GM12865 (cell line): ENCODE measurements around the gene EXOC6.
"Not testable (repeated sequence)": the region's sequence is repeated elsewhere in the genome, so short reads cannot be mapped to it uniquely, and the experiment has no call there.

Source experiments
- DNase-seq: peaks from one replicate; pipeline ENCODE4 v3.0.0; 2010; ENCODE audit warnings: low read depth
- H3K4me3 ChIP-seq: 2 replicates; pipeline ENCODE4 v1.5.1; 2011; ENCODE audit warnings: mild to moderate bottlenecking, low read depth, low read length, control low read depth
- TF ChIP-seq, protein P1 (sequence below): IDR thresholded peaks from 2 replicates; pipeline ENCODE4 v1.5.1; 2011; ENCODE audit warnings: low read length, control low read depth, low read depth, inconsistent platforms; ENCODE audit not compliant: insufficient read depth; ENCODE audit errors: missing control alignments

The EXOC6 gene

DNA sequence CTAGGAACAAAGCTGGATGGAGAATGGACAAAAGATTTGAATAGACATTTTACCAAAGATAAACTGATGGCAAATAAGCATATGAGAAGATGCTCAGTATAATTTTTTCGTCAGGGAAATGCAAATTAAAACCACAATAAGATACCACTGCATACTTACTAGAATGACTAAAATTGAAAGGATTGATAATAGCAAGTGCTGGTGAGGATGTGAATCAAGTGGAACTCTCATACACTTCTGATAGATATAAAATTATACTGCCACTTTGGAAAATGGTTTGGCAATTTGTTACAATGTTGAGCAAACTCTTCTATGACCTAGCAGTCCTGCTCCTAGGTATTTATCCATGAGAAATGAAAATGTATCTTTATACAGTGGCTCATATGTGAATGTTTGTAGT, 83.3 kb downstream of the EXOC6 start:
- no peak overlapping the region for H3K4me3 ChIP-seq
- no peak for DNase-seq
- TF ChIP-seq, protein P1, sequence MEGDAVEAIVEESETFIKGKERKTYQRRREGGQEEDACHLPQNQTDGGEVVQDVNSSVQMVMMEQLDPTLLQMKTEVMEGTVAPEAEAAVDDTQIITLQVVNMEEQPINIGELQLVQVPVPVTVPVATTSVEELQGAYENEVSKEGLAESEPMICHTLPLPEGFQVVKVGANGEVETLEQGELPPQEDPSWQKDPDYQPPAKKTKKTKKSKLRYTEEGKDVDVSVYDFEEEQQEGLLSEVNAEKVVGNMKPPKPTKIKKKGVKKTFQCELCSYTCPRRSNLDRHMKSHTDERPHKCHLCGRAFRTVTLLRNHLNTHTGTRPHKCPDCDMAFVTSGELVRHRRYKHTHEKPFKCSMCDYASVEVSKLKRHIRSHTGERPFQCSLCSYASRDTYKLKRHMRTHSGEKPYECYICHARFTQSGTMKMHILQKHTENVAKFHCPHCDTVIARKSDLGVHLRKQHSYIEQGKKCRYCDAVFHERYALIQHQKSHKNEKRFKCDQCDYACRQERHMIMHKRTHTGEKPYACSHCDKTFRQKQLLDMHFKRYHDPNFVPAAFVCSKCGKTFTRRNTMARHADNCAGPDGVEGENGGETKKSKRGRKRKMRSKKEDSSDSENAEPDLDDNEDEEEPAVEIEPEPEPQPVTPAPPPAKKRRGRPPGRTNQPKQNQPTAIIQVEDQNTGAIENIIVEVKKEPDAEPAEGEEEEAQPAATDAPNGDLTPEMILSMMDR: no peak

DNA sequence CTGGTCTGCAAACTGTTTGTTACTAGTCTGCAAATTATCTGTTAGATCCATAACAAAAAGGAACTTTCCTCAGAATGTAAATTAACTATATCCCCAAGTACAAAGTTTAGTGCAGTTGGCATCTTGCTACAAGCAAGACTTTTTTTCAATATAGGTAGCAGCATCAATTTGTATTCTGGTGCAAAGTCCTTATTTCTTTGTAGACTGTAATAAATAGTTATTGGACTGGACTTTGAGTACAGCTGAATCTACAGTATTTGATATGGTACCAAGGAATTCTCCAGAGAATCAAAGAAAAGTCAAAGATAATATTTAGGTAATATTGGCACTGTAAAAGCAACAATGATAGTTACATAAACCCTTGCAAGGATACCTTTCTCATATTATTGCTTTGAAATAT, 89.6 kb downstream of the EXOC6 start:
- TF ChIP-seq, protein P1: no peak
- DNase-seq: no peak
- H3K4me3 ChIP-seq: no peak overlapping the region

DNA sequence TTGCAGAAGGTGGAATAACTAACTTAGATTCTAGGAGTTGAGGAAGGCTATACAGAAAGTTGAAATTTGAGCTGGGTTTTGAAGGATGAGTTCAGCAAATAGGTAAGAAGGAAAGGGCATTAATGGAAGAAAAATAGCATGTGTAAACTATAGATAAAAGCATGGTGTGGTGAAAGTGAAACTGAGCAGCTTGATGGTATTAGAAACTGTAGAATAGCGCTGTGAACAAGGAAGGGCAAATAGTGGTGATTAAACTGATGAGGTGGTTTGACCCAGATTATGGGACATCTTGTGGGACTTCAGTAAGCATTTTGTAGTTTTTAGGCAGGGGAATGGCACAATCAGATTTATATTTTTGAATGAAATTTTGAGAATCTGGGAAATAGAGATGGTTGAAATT, 90.5 kb downstream of the EXOC6 start:
- H3K4me3 ChIP-seq: no peak overlapping the region
- TF ChIP-seq, protein P1: no peak
- DNase-seq: peak; percentile 24

DNA sequence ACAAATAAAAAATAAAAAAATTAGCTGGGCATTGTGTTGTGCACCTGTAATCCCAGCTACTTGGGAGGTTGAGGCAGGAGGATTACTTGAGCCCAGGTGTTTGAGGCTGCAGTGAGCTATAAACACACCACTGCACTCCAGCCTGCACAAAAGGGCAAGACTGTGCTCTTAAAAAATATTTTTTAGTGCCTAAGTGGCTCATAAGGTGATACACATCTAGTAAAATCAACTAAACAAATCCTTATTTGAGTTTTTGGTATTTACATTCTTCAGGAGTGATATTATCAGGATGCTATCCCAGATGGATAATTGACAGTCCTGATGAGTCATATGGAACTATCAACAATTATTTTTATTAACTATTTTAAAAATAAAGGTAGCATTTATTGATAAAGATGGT, 93.9 kb downstream of the EXOC6 start:
- DNase-seq: no peak
- H3K4me3 ChIP-seq: no peak overlapping the region
- TF ChIP-seq, protein P1: no peak

DNA sequence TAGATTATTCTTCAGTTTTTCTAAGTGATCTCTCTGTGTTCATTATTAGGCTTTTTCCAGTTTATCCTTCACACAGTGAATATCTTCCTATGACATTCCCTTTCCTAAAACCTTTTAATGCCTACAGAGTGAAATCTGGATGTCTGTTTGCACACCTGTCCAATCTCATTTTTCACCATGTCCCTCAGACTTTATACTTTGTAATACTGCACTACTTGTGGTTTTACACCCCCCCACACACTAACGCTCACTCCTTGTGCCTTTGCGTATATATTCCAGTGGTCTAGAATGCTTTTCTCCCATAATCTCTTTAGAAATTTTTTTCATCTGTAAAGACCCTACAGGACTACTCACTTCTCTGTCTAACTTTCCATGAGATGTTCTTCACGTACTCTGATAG, 98.2 kb downstream of the EXOC6 start:
- DNase-seq: no peak
- TF ChIP-seq, protein P1: no peak
- no peak overlapping the region for H3K4me3 ChIP-seq

DNA sequence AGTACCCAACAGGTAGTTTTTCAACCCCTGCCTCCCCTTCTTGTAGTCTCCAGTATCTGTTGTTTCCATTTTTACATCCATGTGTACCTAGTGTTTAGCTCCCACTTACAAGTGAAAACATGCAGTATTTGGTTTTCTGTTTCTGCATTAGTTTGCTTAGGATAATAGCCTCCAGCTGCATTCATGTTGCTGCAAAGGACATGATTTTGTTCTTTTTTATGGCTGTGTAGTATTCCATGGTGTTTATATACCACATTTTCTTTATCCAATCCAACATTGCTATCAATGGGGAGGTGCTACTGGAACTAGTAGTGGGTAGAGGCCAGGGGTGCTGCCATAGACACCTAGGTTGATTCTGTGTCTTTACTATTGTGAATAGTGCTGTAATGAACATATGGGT, 104.3 kb downstream of the EXOC6 start:
- H3K4me3 ChIP-seq, DNase-seq: not testable (repeated sequence)

DNA sequence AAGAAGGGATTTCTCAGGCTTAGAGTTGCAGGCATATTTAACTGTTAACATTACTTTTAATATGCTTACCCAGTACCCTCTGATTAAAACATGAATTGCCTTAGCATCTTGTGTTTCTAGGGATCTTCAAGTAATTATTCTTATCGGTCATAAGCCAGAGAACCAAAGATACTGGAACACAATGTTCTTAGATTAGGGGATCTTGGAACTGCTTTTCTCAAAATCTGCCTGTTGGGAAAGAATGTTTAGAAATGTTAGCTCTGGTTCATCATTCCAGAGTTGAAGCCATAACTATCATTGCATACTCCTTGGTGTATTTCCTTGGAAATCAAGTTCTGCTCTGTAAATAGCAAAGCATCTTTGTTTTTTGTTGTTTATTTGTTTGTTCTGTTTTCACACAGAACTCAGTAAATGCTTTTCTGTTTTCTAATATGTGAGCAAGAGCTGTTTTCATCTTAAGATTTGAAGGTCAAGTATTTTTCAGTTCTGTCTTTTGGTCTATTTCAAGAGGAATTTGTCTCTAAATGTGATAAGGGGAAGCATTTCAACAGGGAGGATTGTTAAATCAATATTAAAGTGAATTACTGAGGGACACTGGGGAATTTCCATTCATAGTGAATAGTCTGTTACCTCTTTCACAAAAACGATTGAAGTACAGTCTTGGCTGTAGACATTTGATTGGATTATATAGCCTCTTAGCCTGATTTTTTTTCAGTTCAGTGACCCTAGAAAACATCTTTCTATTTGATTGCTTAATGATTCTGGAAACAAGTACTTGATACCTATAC, 109.1 kb downstream of the EXOC6 start:
- H3K4me3 ChIP-seq: no peak overlapping the region
- TF ChIP-seq, protein P1: no peak
- no peak for DNase-seq

DNA sequence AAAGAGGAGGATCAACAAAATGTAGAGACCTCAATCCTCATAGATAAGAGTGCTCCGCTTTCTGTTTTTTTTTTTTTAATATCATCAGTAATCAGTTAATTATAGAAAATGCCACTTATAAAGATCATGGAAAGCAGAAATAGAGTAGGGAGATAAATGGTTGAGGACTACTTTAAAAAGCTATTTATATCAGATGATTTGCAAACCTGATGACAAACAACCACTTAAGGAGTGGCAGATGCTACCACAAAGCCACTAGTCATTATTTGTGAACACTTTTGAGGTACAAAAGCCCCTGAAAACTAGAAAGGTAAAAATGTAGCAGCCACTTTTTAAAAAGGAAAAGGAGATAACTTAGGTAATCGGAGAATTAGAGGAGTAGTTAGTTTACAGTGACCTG, 113.3 kb downstream of the EXOC6 start:
- DNase-seq: no peak
- TF ChIP-seq, protein P1: no peak
- no peak overlapping the region for H3K4me3 ChIP-seq
